Uterus (tissue), 4 donors: Measurements from ENCODE around the gene NDFIP2. TPM values are rescaled to one million over a fixed set of nuclear protein-coding genes. Genes with fewer than 3 reads are reported as not detected.

Experiments used
- DNase-seq, 2 donors: peaks; one replicate each; pipeline ENCODE4 v3.0.0-alpha.2; 2019 to 2020
- H3K27ac ChIP-seq, 2 donors: fragments of 200-600 bp; sonication (generic); 1 replicate in 1 of 2; 2 replicates in 1 of 2; pipeline ENCODE4 v1.5.1; 2016 to 2018
- H3K27me3 ChIP-seq, 2 donors: fragments of 200-600 bp; sonication (generic); one replicate each; pipeline ENCODE4 v1.5.1; 2018 to 2019; ENCODE audit warnings: control low read depth in 1 of 2
- H3K36me3 ChIP-seq, 2 donors: fragments of 200-600 bp; sonication (generic); one replicate each; pipeline ENCODE4 v1.5.1; 2019; ENCODE audit warnings: control low read depth in 1 of 2
- H3K4me1 ChIP-seq, 2 donors: fragments of 200-600 bp; sonication (generic); one replicate each; pipeline ENCODE4 v1.5.1; 2018 to 2019; ENCODE audit warnings: control low read depth in 1 of 2
- H3K4me3 ChIP-seq, 2 donors: fragments of 200-600 bp; sonication (generic); 1 replicate in 1 of 2; 2 replicates in 1 of 2; pipeline ENCODE4 v1.5.1; 2018 to 2019; ENCODE audit warnings: mild to moderate bottlenecking in 1 of 2
- H3K9me3 ChIP-seq, 2 donors: fragments of 200-600 bp; sonication (generic); one replicate each; pipeline ENCODE4 v1.5.1; 2019; ENCODE audit warnings: control low read depth in 1 of 2
- POLR2A ChIP-seq, 2 donors: fragments of 450-650 bp; IDR thresholded peaks; one replicate each; pipeline ENCODE4 v1.6.1; 2016; ENCODE audit warnings: antibody characterized with exemption in 2 of 2, mild to moderate bottlenecking in 1 of 2, moderate library complexity in 1 of 2
- intact Hi-C: fragments of 100-400 bp; cut with DNase I; formaldehyde crosslinking; loops from one replicate; pipeline ENCODE4 v1.15.1; 2023; ENCODE audit warnings: low total_unique reads
- total RNA-seq, 4 donors: library from RNA; depleted of rRNA in 3 of 4; stranded (reverse); fragments of >200 nt in 3 of 4; gene quantifications; one replicate each; pipeline versions ENCODE4 v1.1.0 to v1.2.4, GENCODE V29; 2014 to 2023
- TF ChIP-seq, protein P1 (sequence below), 4 experiments: fragments of 200-600 bp in 2 of 4; fragments of 450-650 bp in 2 of 4; sonication (generic) in 2 of 4; IDR thresholded peaks; one replicate each; pipeline ENCODE4 v1.5.1; 2016 to 2019; ENCODE audit warnings: antibody characterized with exemption in 4 of 4, mild to moderate bottlenecking in 2 of 4, moderate library complexity in 1 of 4
- donor health status: DM: yes; HTN: yes; CAD: no.

NDFIP2 gene
- total RNA-seq, 4 donors from 2014 or later: 5.1 to 35.4 (median 13.9) TPM

DNA sequence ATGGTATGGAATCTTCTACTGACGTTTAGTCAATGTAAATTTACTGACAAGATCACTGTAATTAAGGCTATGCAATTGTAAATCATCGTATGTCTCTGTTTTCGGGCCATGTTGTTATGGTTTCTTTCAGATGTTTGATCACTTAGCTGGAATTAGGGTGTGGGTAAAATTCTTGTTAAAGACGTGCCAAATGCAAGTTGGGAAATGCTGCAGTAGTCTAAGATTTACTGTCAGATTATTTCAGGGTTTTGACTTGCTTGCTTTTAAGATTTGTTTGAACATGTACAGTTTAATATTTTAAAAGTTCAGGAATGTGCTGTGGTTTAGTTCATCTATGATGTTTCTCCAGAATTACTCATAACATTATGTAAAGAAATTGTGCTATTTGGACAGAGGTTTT, 10.8 kb downstream of the NDFIP2 start:
- no peaks in the 10 kb centered on the region for H3K27me3 ChIP-seq
- no peak for TF ChIP-seq POLR2A (IDR thresholded peaks at IDR 0.05)
- TF ChIP-seq, protein P1, sequence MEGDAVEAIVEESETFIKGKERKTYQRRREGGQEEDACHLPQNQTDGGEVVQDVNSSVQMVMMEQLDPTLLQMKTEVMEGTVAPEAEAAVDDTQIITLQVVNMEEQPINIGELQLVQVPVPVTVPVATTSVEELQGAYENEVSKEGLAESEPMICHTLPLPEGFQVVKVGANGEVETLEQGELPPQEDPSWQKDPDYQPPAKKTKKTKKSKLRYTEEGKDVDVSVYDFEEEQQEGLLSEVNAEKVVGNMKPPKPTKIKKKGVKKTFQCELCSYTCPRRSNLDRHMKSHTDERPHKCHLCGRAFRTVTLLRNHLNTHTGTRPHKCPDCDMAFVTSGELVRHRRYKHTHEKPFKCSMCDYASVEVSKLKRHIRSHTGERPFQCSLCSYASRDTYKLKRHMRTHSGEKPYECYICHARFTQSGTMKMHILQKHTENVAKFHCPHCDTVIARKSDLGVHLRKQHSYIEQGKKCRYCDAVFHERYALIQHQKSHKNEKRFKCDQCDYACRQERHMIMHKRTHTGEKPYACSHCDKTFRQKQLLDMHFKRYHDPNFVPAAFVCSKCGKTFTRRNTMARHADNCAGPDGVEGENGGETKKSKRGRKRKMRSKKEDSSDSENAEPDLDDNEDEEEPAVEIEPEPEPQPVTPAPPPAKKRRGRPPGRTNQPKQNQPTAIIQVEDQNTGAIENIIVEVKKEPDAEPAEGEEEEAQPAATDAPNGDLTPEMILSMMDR (IDR thresholded peaks at IDR 0.05): no peak
- no peaks in the 10 kb centered on the region for H3K9me3 ChIP-seq
- no peak overlapping the region for H3K4me3 ChIP-seq
- intact Hi-C loops: no loop called here
- H3K4me1 ChIP-seq: no peaks in the 10 kb centered on the region
- no peaks in the 10 kb centered on the region for H3K36me3 ChIP-seq
- DNase-seq: no peak
- no peak overlapping the region for H3K27ac ChIP-seq

DNA sequence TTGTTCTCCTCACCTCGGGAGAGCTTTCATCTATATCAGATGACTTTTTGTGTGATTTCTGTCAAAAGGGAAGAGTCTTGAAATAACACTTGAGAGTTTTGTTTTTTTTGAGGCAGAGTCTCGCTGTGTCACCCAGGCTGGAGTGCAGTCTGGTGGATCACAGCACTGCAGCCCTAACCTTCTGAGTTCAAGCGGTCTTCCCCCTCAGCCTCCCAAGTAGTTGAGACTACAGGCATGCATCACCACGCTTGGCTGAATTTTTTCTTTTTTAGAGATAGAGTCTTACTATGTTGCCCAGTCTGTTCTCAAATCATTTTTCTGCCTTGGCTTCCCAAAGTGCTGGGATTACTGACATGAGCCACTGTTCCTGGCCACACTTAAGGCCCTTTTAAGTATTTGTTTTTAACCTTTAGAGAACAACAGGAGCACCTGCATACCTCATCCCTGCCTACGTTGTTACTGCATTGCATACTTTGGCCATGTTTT, 11.4 kb downstream of the NDFIP2 start:
- no peaks in the 10 kb centered on the region for H3K9me3 ChIP-seq

DNA sequence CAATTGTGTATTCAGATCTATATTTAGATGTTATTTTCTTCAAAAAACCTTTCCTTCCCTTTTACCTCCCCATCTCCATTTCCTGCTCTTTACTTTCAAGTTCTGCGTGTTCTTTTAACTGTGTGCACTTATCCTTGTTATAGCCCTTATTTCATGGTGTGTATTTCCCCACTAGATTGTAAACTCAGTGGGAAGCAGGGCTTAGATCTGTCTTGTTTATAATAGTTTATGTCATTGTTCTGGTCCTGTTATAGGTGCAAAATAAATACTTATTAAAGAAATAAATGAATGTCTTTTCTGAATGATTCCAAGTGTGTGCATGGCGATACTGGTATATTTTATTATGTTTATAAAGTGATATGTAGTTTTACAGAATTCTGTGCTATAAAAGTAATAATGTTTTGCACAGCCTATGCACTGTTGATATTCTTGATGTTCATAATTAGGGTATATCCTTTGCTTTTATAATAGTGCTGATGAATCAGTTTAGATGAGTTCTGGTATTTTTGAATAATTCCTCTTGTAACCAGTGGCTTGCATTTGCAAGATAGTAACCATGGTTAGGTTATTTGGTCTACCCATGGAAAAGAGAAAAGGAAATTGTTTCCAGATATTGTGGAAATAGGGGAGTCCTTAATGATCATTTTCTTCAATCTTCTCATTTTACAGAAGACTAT, 12.1 kb downstream of the NDFIP2 start:
- Histone ChIP-seq H3K27ac (no peak overlapping the region), H3K4me3 (no peak overlapping the region)
- intact Hi-C loops: no loop called here

More for the DNA sequence above, 11.4 kb downstream of the NDFIP2 start:
- H3K4me3 ChIP-seq: no peak overlapping the region
- no peak for DNase-seq
- H3K27me3 ChIP-seq: no peaks in the 10 kb centered on the region
- no peaks in the 10 kb centered on the region for H3K36me3 ChIP-seq
- intact Hi-C loops: no loop called here
- no peaks in the 10 kb centered on the region for H3K4me1 ChIP-seq
- H3K27ac ChIP-seq: no peak overlapping the region
- no peak for TF ChIP-seq POLR2A (IDR thresholded peaks at IDR 0.05)
- TF ChIP-seq, protein P1 (IDR thresholded peaks at IDR 0.05): no peak

DNA sequence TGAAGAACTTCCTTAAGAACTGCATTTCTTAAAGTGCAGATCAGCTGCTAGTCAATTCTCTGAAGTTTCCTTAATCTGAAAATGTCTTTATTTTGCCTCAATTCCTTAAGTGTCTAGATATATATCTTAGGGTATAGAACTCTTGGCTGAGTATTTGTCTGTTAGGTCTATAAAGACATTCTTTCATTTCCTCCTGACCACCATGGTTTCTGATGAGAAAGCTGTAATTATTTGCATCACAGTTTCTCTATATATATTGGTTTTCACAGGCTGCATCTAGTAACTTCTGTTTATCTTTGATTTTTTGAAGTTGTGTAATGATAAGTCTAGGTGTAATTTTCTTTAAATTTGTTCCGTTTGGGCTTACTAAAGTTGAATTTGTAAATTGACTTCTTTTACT, 15.2 kb downstream of the NDFIP2 start:
- Histone ChIP-seq H3K36me3 (no peaks in the 10 kb centered on the region), H3K9me3 (no peaks in the 10 kb centered on the region), H3K4me3 (no peak overlapping the region), H3K27ac (no peak overlapping the region), H3K4me1 (no peaks in the 10 kb centered on the region), H3K27me3 (no peaks in the 10 kb centered on the region)
- no peak for DNase-seq
- intact Hi-C loops: no loop called here
- TF ChIP-seq POLR2A (IDR thresholded peaks at IDR 0.05): no peak
- TF ChIP-seq, protein P1 (IDR thresholded peaks at IDR 0.05): no peak

More for the DNA sequence above, 12.1 kb downstream of the NDFIP2 start:
- no peaks in the 10 kb centered on the region for H3K9me3 ChIP-seq
- no peaks in the 10 kb centered on the region for H3K27me3 ChIP-seq
- H3K36me3 ChIP-seq: no peaks in the 10 kb centered on the region
- no peaks in the 10 kb centered on the region for H3K4me1 ChIP-seq
- TF ChIP-seq, protein P1 (IDR thresholded peaks at IDR 0.05): no peak
- no peak for TF ChIP-seq POLR2A (IDR thresholded peaks at IDR 0.05)
- DNase-seq: no peak

DNA sequence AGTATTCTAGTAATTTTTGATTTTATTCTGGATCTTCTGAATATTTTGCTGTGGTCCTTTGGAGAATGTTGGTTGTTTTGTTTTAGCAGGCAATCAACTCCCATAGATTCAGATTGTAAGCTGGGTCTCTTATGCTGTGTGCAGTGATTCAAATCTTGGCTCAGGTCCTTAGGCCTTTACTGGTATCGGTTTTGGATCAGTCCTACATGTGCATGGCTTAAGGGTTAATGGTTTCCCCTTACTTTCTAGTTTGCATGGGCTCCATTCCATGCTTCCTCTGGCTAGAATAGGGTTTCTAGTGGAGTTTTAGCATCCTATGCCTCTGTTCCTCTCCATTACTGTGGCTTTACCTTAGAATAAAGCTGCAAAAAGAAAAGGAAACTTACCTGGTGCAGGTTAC, 16.1 kb downstream of the NDFIP2 start:
- H3K9me3 ChIP-seq: no peaks in the 10 kb centered on the region
- intact Hi-C loops: no loop called here
- H3K36me3 ChIP-seq: no peaks in the 10 kb centered on the region
- H3K27ac ChIP-seq: no peak overlapping the region
- no peak for TF ChIP-seq POLR2A (IDR thresholded peaks at IDR 0.05)
- TF ChIP-seq, protein P1 (IDR thresholded peaks at IDR 0.05): no peak
- no peak overlapping the region for H3K4me3 ChIP-seq
- no peaks in the 10 kb centered on the region for H3K27me3 ChIP-seq
- DNase-seq: no peak
- H3K4me1 ChIP-seq: no peaks in the 10 kb centered on the region
